ENCODE results near the gene ATP2B2. TPM values are rescaled to one million over a fixed set of nuclear protein-coding genes. Genes with fewer than 3 reads are reported as not detected.
A peak's percentile ranks its signal among the peaks of the same experiment; 100 is the strongest.

Gene ATP2B2
- total RNA-seq, 6 experiments from 2014 or later: 25.9 to 45.1 (median 35.1) TPM

- DNase-seq (no peak), ATAC-seq (peak in 3 of 4 donors; percentile 7 to 30 (median 23))
- 86% methylated on average over 4 of the region's 13 CpGs for WGBS (ENCODE audit: insufficient coverage, low coverage, low lambda C conversion rate, missing lambda C conversion rate)
These were observed 193.7 kb downstream of the ATP2B2 start for GRCh38 chr3:10311710-10312109.

GRCh38 chr3:10310578-10310977 is 194.8 kb downstream of the ATP2B2 start:
- H3K4me3 ChIP-seq: no peak overlapping the region
- H3K36me3 ChIP-seq: peaks cover 6 to 91% (median 35%) of the 10 kb centered on the region in 4 donors
- TF ChIP-seq POLR2A (IDR thresholded peaks at IDR 0.05) (no peak), CTCF (IDR thresholded peaks at IDR 0.05) (no peak)
- H3K9me3 ChIP-seq: no peaks in the 10 kb centered on the region
- no peaks in the 10 kb centered on the region for H3K27me3 ChIP-seq
- H3K27ac ChIP-seq: no peak overlapping the region
- 95% methylated on average over 2 of the region's 2 CpGs for WGBS (ENCODE audit: insufficient coverage, low coverage, low lambda C conversion rate, missing lambda C conversion rate)
- H3K4me1 ChIP-seq: no peaks in the 10 kb centered on the region
- intact Hi-C loops (cut with DNase I): no loop called here
- no peak for ATAC-seq
- DNase-seq: no peak

More at GRCh38 chr3:10311710-10312109, 193.7 kb downstream of the ATP2B2 start:
- Histone ChIP-seq H3K27ac (no peak overlapping the region), H3K27me3 (no peaks in the 10 kb centered on the region), H3K4me3 (no peak overlapping the region), H3K36me3 (peaks cover 8 to 87% (median 35%) of the 10 kb centered on the region in 4 donors), H3K4me1 (peaks cover 0 to 1% (median 0%) of the 10 kb centered on the region in 4 donors), H3K9me3 (no peaks in the 10 kb centered on the region)
- TF ChIP-seq POLR2A (IDR thresholded peaks at IDR 0.05) (no peak), CTCF (IDR thresholded peaks at IDR 0.05) (no peak)
- intact Hi-C loops (cut with DNase I): no loop called here

- H3K36me3 ChIP-seq: peaks cover 5 to 91% (median 34%) of the 10 kb centered on the region in 4 donors
- no peak overlapping the region for H3K27ac ChIP-seq
- intact Hi-C loops (cut with DNase I): no loop called here
- 62% methylated on average over 4 of the region's 4 CpGs for WGBS (ENCODE audit: insufficient coverage, low coverage, low lambda C conversion rate, missing lambda C conversion rate)
- H3K4me1 ChIP-seq: no peaks in the 10 kb centered on the region
- TF ChIP-seq POLR2A (IDR thresholded peaks at IDR 0.05) (no peak), CTCF (IDR thresholded peaks at IDR 0.05) (no peak)
- no peaks in the 10 kb centered on the region for H3K9me3 ChIP-seq
- DNase-seq (no peak), ATAC-seq (peak; percentile 44 to 76 (median 64))
- H3K27me3 ChIP-seq: no peaks in the 10 kb centered on the region
- no peak overlapping the region for H3K4me3 ChIP-seq
These were observed 195.7 kb downstream of the ATP2B2 start for GRCh38 chr3:10309736-10310135.

GRCh38 chr3:10308678-10309077 is 196.7 kb downstream of the ATP2B2 start:
- H3K36me3 ChIP-seq: peaks cover 5 to 92% (median 35%) of the 10 kb centered on the region in 4 donors
- no peaks in the 10 kb centered on the region for H3K9me3 ChIP-seq
- TF ChIP-seq CTCF (IDR thresholded peaks at IDR 0.05): no peak
- no peak for TF ChIP-seq POLR2A (IDR thresholded peaks at IDR 0.05)
- no peak for ATAC-seq
- 87% methylated on average over 6 of the region's 7 CpGs for WGBS (ENCODE audit: insufficient coverage, low coverage, low lambda C conversion rate, missing lambda C conversion rate)
- H3K27ac ChIP-seq: no peak overlapping the region
- no peaks in the 10 kb centered on the region for H3K4me1 ChIP-seq
- no peaks in the 10 kb centered on the region for H3K27me3 ChIP-seq
- no peak for DNase-seq
- no peak overlapping the region for H3K4me3 ChIP-seq
- intact Hi-C loops (cut with DNase I): no loop called here

- H3K9me3 ChIP-seq: no peaks in the 10 kb centered on the region
- TF ChIP-seq CTCF (IDR thresholded peaks at IDR 0.05) (no peak), POLR2A (IDR thresholded peaks at IDR 0.05) (no peak)
- no peak overlapping the region for H3K27ac ChIP-seq
- peaks cover 5 to 91% (median 31%) of the 10 kb centered on the region in 4 donors for H3K36me3 ChIP-seq
- DNase-seq (no peak), ATAC-seq (no peak)
- WGBS (ENCODE audit: insufficient coverage, low coverage, low lambda C conversion rate, missing lambda C conversion rate): 95% methylated on average over 3 of the region's 3 CpGs
- H3K4me1 ChIP-seq: no peaks in the 10 kb centered on the region
- intact Hi-C loops (cut with DNase I): no loop called here
- no peak overlapping the region for H3K4me3 ChIP-seq
- no peaks in the 10 kb centered on the region for H3K27me3 ChIP-seq
These were observed 199.2 kb downstream of the ATP2B2 start for GRCh38 chr3:10306156-10306555.

Data from right lobe of liver (tissue), 6 donors.